ENCODE data around the gene FURIN. TPM values are rescaled to one million over a fixed set of nuclear protein-coding genes. Genes with fewer than 3 reads are reported as not detected.
"Not testable (repeated sequence)": the region's sequence is repeated elsewhere in the genome, so short reads cannot be mapped to it uniquely, and the experiment has no call there.

Gene FURIN
- total RNA-seq, 1 donor from 2014 or later: 8.3 TPM

GRCh38 chr15:90918835-90919234, 50.4 kb downstream of the FURIN start:
- H3K27ac Mint-ChIP-seq: no peak overlapping the region
- H3K4me3 Mint-ChIP-seq: no peak overlapping the region
- H2AFZ ChIP-seq (replicated peaks): no peak overlapping the region

GRCh38 chr15:90921887-90922286, 53.5 kb downstream of the FURIN start:
- Histone ChIP-seq H4K20me1 (ENCODE audit: low read depth) (no peaks in the 10 kb centered on the region), H3K27ac (no peak overlapping the region), H2AFZ (replicated peaks) (no peak overlapping the region), H3K9ac (no peak overlapping the region), H3K9me3 (ENCODE audit: low read depth) (no peaks in the 10 kb centered on the region), H3K4me1 (peaks cover 4% of the 10 kb centered on the region), H3K4me2 (no peak overlapping the region), H3K27me3 (no peaks in the 10 kb centered on the region), H3K36me3 (no peaks in the 10 kb centered on the region), H3K4me3 (no peak overlapping the region), H3F3A (ENCODE audit: low read depth) (peaks cover 10% of the 10 kb centered on the region), H3K79me2 (ENCODE audit: low read depth) (no peaks in the 10 kb centered on the region)
- H3K27me3 Mint-ChIP-seq (ENCODE audit: insufficient read depth, low read depth): peaks cover 2% of the 10 kb centered on the region
- H3K27ac Mint-ChIP-seq: no peak overlapping the region
- H3K4me1 Mint-ChIP-seq: peaks cover 7% of the 10 kb centered on the region
- H3K9me3 Mint-ChIP-seq: no peaks in the 10 kb centered on the region
- DNase-seq (ENCODE audit: low spot score): no peak
- no peak overlapping the region for H3K4me3 Mint-ChIP-seq
- H3K36me3 Mint-ChIP-seq: peaks cover 16% of the 10 kb centered on the region
- no peak for TF ChIP-seq EZH2 (IDR thresholded peaks at IDR 0.05)

More at GRCh38 chr15:90918835-90919234, 50.4 kb downstream of the FURIN start:
- H3K36me3 ChIP-seq: no peaks in the 10 kb centered on the region
- H3K4me2 ChIP-seq: no peak overlapping the region
- no peaks in the 10 kb centered on the region for H3K4me1 ChIP-seq
- H3K9me3 ChIP-seq (ENCODE audit: low read depth): no peaks in the 10 kb centered on the region
- no peak for TF ChIP-seq EZH2 (IDR thresholded peaks at IDR 0.05)
- no peak for TF ChIP-seq EZH2phosphoT487 (IDR thresholded peaks at IDR 0.05)
- no peak for TF ChIP-seq CTCF (IDR thresholded peaks at IDR 0.05)
- no peak for DNase-seq (ENCODE audit: low spot score)
- no peak overlapping the region for H3K9ac ChIP-seq
- H3K4me3 ChIP-seq: no peak overlapping the region
- Mint-ChIP-seq H3K9me3 (no peaks in the 10 kb centered on the region), H3K4me1 (peaks cover 2% of the 10 kb centered on the region), H3K27me3 (ENCODE audit: insufficient read depth, low read depth) (peaks cover 2% of the 10 kb centered on the region), H3K36me3 (peaks cover 25% of the 10 kb centered on the region)
- no peaks in the 10 kb centered on the region for H4K20me1 ChIP-seq (ENCODE audit: low read depth)
- no peaks in the 10 kb centered on the region for H3K27me3 ChIP-seq
- H3K79me2 ChIP-seq (ENCODE audit: low read depth): no peaks in the 10 kb centered on the region
- H3F3A ChIP-seq (ENCODE audit: low read depth): peaks cover 2% of the 10 kb centered on the region
- H3K27ac ChIP-seq: no peak overlapping the region

GRCh38 chr15:90922712-90923322, 54.4 kb downstream of the FURIN start:
- H3K4me3 Mint-ChIP-seq; H3K27me3 ChIP-seq; H3K4me2 ChIP-seq; H3K79me2 ChIP-seq (ENCODE audit: low read depth); H3K27ac Mint-ChIP-seq; H3K9me3 Mint-ChIP-seq; H3K27ac ChIP-seq; H2AFZ ChIP-seq (replicated peaks); H4K20me1 ChIP-seq (ENCODE audit: low read depth); DNase-seq (ENCODE audit: low spot score); H3K36me3 ChIP-seq; H3K4me3 ChIP-seq; H3K9ac ChIP-seq; H3K9me3 ChIP-seq (ENCODE audit: low read depth); H3K27me3 Mint-ChIP-seq (ENCODE audit: insufficient read depth, low read depth); H3K4me1 ChIP-seq; H3K4me1 Mint-ChIP-seq: not testable (repeated sequence)
- H3F3A ChIP-seq (ENCODE audit: low read depth): peaks cover 10% of the 10 kb centered on the region
- peaks cover 16% of the 10 kb centered on the region for H3K36me3 Mint-ChIP-seq

DNA sequence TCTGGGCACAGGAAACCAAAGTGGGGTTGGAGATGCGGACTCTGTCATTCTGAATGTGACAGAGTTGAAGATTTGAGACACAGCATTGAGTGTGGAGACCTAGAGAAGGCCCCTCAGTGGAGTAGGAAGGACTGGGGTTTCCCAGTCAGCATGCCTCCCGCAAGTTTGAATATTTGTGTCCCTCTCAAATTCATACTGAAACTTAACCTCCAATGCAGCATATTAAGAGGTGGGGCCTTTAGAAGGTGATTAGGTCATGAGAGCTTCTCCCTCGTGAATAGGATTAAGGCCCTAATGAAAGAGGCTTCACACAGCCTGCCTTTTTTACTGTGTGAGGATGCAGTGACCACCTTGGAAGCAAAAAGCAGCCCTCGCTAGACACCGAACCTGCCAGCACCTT, 56.0 kb downstream of the FURIN start:
- Mint-ChIP-seq H3K27me3 (ENCODE audit: insufficient read depth, low read depth) (no peaks in the 10 kb centered on the region), H3K27ac (peak overlapping the region; percentile 29), H3K4me1 (peaks cover 7% of the 10 kb centered on the region), H3K36me3 (peaks cover 12% of the 10 kb centered on the region), H3K9me3 (no peaks in the 10 kb centered on the region), H3K4me3 (no peak overlapping the region)
- H3K9me3 ChIP-seq (ENCODE audit: low read depth): no peaks in the 10 kb centered on the region
- no peak for TF ChIP-seq CTCF (IDR thresholded peaks at IDR 0.05)
- no peak for TF ChIP-seq EZH2phosphoT487 (IDR thresholded peaks at IDR 0.05)
- TF ChIP-seq EZH2 (IDR thresholded peaks at IDR 0.05): no peak
- no peaks in the 10 kb centered on the region for H3K79me2 ChIP-seq (ENCODE audit: low read depth)
- H3K36me3 ChIP-seq: no peaks in the 10 kb centered on the region
- H3K27ac ChIP-seq: no peak overlapping the region
- no peaks in the 10 kb centered on the region for H3K27me3 ChIP-seq
- peaks cover 10% of the 10 kb centered on the region for H3F3A ChIP-seq (ENCODE audit: low read depth)
- H3K4me3 ChIP-seq: no peak overlapping the region
- H4K20me1 ChIP-seq (ENCODE audit: low read depth): no peaks in the 10 kb centered on the region
- H3K4me1 ChIP-seq: peaks cover 4% of the 10 kb centered on the region
- DNase-seq (ENCODE audit: low spot score): no peak
- no peak overlapping the region for H3K4me2 ChIP-seq
- no peak overlapping the region for H3K9ac ChIP-seq
- no peak overlapping the region for H2AFZ ChIP-seq (replicated peaks)

- not testable (repeated sequence) for H3K79me2 ChIP-seq (ENCODE audit: low read depth); H3K4me3 ChIP-seq; H3K4me1 ChIP-seq; H3K4me3 Mint-ChIP-seq; H3K27ac ChIP-seq; DNase-seq (ENCODE audit: low spot score); H4K20me1 ChIP-seq (ENCODE audit: low read depth); H3K9me3 Mint-ChIP-seq; H3K27me3 Mint-ChIP-seq (ENCODE audit: insufficient read depth, low read depth); H3K36me3 ChIP-seq; H3K36me3 Mint-ChIP-seq; H2AFZ ChIP-seq (replicated peaks); H3K4me2 ChIP-seq; H3K27ac Mint-ChIP-seq; H3K9ac ChIP-seq; H3K27me3 ChIP-seq; H3K9me3 ChIP-seq (ENCODE audit: low read depth)
- H3F3A ChIP-seq (ENCODE audit: low read depth): peaks cover 10% of the 10 kb centered on the region
- peaks cover 13% of the 10 kb centered on the region for H3K4me1 Mint-ChIP-seq
These were observed 58.4 kb downstream of the FURIN start for GRCh38 chr15:90926766-90927165.

DNA sequence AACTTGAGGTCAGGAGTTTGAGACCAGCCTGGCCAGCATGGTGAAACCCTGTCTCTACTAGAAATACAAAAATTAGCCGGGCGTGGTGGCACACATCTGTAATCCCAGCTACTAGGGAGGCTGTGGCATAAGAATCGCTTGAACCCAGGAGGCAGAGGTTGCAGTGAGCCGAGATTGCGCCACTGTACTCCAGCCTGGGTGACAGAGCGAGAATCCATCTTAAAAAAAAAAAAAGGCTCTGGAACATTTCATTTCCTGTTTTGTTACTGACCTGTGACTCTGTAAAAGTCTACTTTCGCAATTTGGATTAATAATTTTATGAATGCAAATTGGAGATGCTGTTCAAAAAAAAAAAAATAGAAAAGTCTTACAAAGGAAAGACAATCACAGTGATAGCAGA, 59.7 kb downstream of the FURIN start:
- not testable (repeated sequence) for H3K4me3 ChIP-seq; H3K36me3 Mint-ChIP-seq; H3K27ac Mint-ChIP-seq; H3K9me3 ChIP-seq (ENCODE audit: low read depth); H3K79me2 ChIP-seq (ENCODE audit: low read depth); H2AFZ ChIP-seq (replicated peaks); H3K4me1 ChIP-seq; H3K4me2 ChIP-seq; H3K9ac ChIP-seq; H3K27me3 Mint-ChIP-seq (ENCODE audit: insufficient read depth, low read depth); H3K27me3 ChIP-seq; H3K4me3 Mint-ChIP-seq; H3K9me3 Mint-ChIP-seq; H3K36me3 ChIP-seq; DNase-seq (ENCODE audit: low spot score); H3K27ac ChIP-seq; H4K20me1 ChIP-seq (ENCODE audit: low read depth)
- H3K4me1 Mint-ChIP-seq: peaks cover 15% of the 10 kb centered on the region
- H3F3A ChIP-seq (ENCODE audit: low read depth): peaks cover 13% of the 10 kb centered on the region
